Glomerular endothelial cell (primary cell): ENCODE data around the gene UNC80. TPM values are rescaled to one million over a fixed set of nuclear protein-coding genes. Genes with fewer than 3 reads are reported as not detected.

Experiments
- DNase-seq: peaks from one replicate; pipeline ENCODE4 v3.0.0-alpha.2; 2011; ENCODE audit warnings: low read depth, low spot score; ENCODE audit errors: extremely low read depth
- total RNA-seq: library from RNA; depleted of rRNA; stranded (reverse); fragments of >200 nt; gene quantifications from 2 replicates; pipeline ENCODE4 v1.2.3, GENCODE V29; 2015

Gene UNC80
- total RNA-seq, 1 donor from 2014 or later, result 0.06 TPM

DNA sequence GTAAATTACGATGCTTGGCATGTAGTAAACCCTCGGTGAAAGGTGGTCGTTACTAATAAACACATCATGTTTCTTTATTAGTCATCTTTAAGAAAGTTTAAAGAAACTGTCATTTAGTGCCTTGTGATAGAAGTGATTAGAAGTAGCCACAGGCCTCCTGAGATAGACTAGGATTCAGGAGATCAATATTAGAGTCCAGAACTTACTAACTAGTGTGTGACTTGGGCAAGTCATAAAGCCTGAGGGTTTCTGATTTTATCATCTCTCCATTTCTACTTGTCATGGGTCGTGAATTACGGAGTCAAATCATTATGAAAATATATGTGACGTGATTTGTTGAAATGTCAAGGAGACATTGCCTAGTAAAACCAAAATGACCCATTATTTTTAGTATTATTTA is 237.5 kb downstream of the UNC80 start:
- no peak for DNase-seq

DNA sequence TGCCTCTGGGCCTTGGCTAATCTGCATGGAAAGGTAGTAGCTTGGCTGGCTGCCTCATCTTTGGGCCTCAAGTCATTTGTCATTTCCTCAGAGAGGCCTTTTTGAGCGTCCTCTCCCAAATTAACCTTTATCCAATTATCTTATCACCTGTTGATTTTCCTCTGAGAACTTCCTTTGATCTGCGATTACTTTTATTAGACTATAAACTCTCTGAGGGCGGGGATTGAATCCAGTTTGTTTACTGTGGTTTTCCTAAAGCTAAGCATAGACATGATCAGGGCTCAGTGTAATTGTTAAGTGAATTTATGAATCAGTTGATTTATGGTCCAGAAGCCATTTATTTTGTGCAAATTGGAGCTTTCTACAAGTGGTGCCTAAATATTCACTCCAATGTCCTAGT is 238.3 kb downstream of the UNC80 start:
- no peak for DNase-seq

DNA sequence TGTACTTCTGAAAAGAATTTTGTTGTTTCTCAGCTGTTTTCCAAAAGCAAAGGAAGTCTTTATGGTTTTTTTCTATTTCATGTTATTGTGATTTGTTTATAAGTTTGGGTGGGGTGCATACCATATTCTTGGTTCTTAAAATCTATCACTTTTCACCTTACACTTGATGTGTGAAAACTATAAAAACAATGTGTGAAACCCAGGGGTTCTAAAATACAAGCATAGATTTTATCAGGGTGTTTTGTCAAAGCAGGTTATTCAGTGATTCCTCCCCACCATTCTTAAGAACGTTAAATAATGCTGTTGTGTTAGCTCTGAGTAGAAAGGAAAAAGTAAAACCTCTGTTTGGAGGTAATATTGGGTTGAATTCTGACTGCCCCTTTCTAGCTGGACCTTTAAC is 248.5 kb downstream of the UNC80 start:
- no peak for DNase-seq

DNA sequence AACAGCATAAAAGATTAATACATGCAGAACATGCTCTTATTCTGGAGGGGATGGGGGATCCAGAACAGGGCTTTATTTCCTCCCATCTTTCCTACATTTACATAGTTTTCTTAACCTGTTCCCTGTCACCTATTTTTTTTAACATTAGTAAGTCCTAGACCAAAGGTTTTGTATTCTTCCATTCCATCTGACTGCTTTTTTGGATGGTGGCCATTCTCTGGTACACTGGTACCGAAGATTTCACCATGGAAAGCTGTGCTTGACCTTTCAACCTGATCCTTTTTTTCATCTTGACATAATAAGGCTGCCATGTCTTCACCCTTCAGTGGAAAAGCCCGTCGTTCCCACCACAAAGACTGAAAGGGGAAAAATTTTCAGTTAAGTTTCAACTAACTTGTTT is 251.2 kb downstream of the UNC80 start:
- no peak for DNase-seq

DNA sequence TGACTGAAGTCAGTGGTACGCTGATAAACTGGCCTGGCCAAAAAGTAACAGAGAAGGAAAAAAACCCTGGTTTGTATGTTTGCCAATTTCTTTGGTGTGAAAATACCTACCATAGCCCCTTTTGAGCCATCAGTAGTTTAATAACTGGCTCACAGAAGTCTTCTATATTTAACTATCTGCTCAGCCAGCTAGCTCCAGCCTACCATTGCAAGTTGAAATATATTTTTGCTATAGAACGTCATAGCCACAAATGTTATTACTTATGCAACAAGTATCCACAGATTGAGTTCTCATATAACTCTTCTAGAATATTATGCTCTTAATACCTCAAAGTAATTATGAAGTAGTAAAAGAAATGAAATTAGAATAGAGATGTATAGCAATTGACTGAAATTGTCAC is 256.0 kb downstream of the UNC80 start:
- DNase-seq, result no peak

DNA sequence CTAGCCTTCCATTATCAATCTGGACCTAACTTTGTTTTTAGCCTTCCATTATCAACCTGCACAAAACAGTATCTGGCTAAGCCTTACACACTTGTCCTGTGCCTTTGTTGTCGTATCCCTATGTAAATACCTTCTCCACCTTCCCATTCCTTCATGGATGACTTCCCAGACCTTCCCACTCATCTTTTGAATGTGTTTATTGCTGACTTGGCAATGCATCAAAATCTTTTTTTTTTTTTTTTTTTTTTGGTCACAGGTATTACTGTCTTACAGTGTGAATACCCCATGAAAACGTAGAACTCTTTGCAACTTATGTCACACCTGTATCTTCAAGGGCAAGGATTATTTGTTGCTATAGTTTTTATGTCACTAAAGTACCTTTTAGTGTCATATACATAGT is 256.5 kb downstream of the UNC80 start:
- DNase-seq, result no peak

DNA sequence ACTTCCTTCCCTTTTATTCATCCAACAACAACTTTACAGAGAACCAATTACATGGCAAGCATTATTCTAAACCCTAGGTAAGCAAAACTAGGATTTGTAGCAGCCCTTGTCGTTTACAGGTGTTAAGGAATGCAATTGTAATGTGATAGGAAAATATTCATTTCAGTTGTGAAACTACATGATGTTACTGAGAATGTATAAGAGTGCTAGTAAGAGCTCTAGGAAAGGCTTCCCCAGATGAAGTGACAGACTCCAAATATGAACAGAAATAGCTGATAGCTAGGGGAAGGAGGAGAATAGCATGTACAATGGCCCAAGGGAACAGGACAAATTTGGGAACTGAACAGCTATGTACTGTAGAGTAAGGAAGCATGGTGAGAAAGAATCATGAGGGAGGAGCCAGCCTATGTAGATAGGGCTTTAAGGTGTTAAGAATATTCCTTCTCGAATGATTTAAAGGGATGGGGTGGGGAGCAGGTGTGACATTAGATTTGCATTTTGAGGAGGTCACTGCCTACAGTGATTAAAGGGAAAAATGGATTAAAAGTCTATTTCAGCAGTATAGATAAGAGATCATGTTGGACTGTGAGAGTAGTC is 262.6 kb downstream of the UNC80 start:
- DNase-seq, result no peak

DNA sequence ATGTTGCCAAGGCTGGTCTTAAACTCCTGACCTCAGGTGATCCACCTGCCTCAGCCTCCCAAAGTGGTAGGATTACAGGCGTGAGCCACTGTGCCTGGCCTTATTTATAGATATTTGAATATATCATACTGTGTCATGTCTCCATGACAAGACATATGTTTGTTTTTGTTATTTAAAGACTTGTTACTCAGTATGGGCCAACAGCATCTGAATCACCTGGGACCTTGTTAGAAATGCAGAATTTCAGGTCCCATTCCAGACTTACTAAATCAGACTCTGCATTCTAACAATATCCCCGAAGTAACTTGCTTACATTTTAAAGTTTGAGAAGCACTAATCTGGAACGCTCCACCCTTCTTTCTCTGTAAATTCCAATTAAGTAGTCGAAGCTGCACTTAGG is 264.0 kb downstream of the UNC80 start:
- no peak for DNase-seq

DNA sequence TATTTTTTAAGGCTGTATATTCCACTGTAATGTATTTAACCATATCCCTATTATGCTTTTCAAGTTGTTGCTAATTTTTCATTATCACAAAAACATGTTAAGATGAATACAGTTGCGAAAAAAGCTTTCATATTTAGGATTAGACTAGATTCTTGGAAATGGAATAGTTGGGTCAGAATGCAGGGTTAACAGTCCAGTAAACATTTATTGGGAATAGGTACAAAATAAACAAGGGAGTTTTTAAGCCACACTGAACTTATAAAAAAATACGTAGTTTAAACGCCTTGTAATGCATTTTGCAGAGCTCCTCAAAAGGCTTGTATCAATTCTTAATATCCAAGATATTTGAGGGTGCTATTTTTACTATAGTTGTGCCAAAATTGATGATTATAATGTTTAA is 266.4 kb downstream of the UNC80 start:
- DNase-seq, result no peak

DNA sequence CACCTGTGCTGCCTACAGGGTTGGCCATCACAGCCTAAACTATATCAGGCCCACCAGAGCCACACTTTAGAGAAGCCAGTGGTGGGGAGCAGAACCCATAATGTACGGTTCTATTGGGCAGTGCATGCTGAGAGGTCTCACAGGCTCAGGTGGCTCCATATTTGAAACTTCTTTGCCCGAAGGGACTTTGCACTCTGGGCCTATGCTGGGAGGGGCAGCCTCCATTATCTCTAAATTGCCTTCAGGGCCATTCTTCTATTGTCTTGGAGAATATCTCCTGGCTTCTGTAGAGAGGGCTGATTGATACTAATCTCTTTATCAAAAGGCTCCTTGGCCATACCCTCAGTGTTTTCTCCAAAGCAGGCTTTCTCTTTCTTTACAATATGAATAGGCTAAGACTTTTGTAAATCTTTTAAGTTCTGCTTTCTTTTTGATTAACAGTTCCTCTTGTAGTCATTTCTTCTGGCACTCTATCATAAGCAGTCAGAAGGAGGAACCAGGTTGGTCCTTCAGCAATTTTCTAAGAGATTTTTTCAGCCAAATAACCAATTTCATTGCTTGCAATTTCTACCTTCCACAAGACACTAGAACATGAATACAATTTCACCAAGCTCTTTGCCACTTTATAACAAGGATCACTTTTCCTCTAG is 275.3 kb downstream of the UNC80 start:
- no peak for DNase-seq

Other genes with a start within 250 kb of the UNC80 start
- gene RPE, start 230.8 kb downstream of the UNC80 start, total RNA-seq, result 56.0 and 86.5 TPM in 2 replicates